Osteoblast (primary cell): Measurements from ENCODE around the gene KCNA3. TPM values are rescaled to one million over a fixed set of nuclear protein-coding genes. Genes with fewer than 3 reads are reported as not detected.

Experiments used
- DNase-seq: peaks from one replicate; pipeline ENCODE4 v3.0.0; 2011; ENCODE audit warnings: low spot score, mixed read lengths; ENCODE audit not compliant: insufficient read length; ENCODE audit errors: missing footprints
- H2AFZ ChIP-seq: 2 replicates; pipeline ENCODE4 v1.6.0; 2011; ENCODE audit warnings: mild to moderate bottlenecking, low read length
- H3K27ac ChIP-seq: 2 replicates; pipeline ENCODE4 v1.5.1; 2011; ENCODE audit warnings: mild to moderate bottlenecking, low read depth, low read length, moderate library complexity
- H3K27me3 ChIP-seq: 2 replicates; pipeline ENCODE4 v1.6.0; 2012; ENCODE audit warnings: mild to moderate bottlenecking, control low read depth, inconsistent platforms, low read length, moderate library complexity; ENCODE audit not compliant: insufficient read depth
- H3K36me3 ChIP-seq: 2 replicates; pipeline ENCODE4 v1.5.1; 2011; ENCODE audit warnings: mild to moderate bottlenecking, low read length, control low read depth, moderate library complexity; ENCODE audit not compliant: insufficient read depth
- H3K4me1 ChIP-seq: 2 replicates; pipeline ENCODE4 v1.5.1; 2011; ENCODE audit warnings: mild to moderate bottlenecking, low read length, control low read depth, moderate library complexity; ENCODE audit not compliant: insufficient read depth
- H3K4me2 ChIP-seq: 2 replicates; pipeline ENCODE4 v1.6.0; 2011; ENCODE audit warnings: mild to moderate bottlenecking, low read length; ENCODE audit not compliant: insufficient read depth
- H3K4me3 ChIP-seq: fragments of 200-600 bp; sonication (generic); 3 replicates; pipeline ENCODE4 v1.5.1; 2012; ENCODE audit warnings: mild to moderate bottlenecking, low read length, inconsistent platforms; ENCODE audit not compliant: insufficient read depth
- H3K79me2 ChIP-seq: 2 replicates; pipeline ENCODE4 v1.6.0; 2012; ENCODE audit warnings: mild to moderate bottlenecking, low read length, control low read depth, inconsistent platforms; ENCODE audit not compliant: insufficient read depth
- H3K9me3 ChIP-seq: 2 replicates; pipeline ENCODE4 v1.5.1; 2011; ENCODE audit warnings: low read depth, low read length, control low read depth
- H4K20me1 ChIP-seq: 2 replicates; pipeline ENCODE4 v1.6.0; 2012; ENCODE audit warnings: mild to moderate bottlenecking, low read length, control low read depth; ENCODE audit not compliant: insufficient read depth
- total RNA-seq: library from RNA; depleted of rRNA; stranded (reverse); fragments of >200 nt; gene quantifications from 2 replicates; pipeline ENCODE4 v1.2.3, GENCODE V29; 2012
- TF ChIP-seq, protein P1 (sequence below): IDR thresholded peaks from 2 replicates; pipeline ENCODE4 v1.5.1; 2011; ENCODE audit warnings: mild to moderate bottlenecking, low read depth, low read length, moderate library complexity; ENCODE audit errors: extremely low read depth

Gene KCNA3
- total RNA-seq, 1 donor: not detected

DNA sequence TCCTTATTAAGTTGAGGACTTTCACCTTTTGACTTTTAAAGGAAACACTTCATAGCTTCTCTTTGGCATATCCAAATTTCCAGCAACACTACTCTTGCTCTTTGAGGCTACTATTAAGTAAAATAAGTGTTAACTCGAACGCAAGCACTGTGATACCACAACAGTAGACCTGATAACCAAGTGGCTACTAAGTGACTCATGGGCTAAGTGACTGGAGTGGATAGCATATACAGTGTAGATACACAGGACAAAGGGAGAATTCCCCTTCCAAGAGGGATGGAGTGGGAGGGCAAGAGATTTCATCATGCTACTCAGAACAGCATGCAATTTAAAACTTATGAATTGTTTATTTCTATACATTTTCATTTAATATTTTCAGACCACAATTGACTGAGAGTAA lies 9.8 kb upstream of the KCNA3 start:
- TF ChIP-seq, protein P1, sequence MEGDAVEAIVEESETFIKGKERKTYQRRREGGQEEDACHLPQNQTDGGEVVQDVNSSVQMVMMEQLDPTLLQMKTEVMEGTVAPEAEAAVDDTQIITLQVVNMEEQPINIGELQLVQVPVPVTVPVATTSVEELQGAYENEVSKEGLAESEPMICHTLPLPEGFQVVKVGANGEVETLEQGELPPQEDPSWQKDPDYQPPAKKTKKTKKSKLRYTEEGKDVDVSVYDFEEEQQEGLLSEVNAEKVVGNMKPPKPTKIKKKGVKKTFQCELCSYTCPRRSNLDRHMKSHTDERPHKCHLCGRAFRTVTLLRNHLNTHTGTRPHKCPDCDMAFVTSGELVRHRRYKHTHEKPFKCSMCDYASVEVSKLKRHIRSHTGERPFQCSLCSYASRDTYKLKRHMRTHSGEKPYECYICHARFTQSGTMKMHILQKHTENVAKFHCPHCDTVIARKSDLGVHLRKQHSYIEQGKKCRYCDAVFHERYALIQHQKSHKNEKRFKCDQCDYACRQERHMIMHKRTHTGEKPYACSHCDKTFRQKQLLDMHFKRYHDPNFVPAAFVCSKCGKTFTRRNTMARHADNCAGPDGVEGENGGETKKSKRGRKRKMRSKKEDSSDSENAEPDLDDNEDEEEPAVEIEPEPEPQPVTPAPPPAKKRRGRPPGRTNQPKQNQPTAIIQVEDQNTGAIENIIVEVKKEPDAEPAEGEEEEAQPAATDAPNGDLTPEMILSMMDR: no peak
- no peak overlapping the region for H3K27ac ChIP-seq
- H3K36me3 ChIP-seq: no peaks in the 10 kb centered on the region

DNA sequence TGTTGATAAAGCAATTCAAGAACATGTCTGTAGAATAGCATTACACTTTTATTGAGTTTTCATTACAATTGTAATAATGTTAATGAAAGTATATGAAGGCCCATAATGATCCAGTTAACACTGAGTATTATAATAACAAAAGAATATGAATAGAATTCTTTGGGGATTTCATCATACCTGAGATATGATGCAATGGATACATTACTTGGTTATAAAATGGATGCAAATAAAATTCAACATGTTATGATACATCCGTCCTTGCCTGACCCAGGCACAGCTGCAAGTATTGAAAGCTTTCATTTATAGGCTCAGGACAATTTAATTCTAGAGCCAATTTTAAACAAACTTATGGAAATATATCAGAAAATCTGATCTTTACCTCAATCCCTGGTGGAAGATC lies 8.2 kb upstream of the KCNA3 start:
- Histone ChIP-seq H3K4me2 (no peak overlapping the region), H3K27me3 (no peaks in the 10 kb centered on the region), H3K27ac (no peak overlapping the region), H3K9me3 (no peaks in the 10 kb centered on the region), H3K36me3 (no peaks in the 10 kb centered on the region), H3K79me2 (no peaks in the 10 kb centered on the region), H3K4me3 (no peak overlapping the region), H4K20me1 (no peaks in the 10 kb centered on the region), H3K4me1 (no peaks in the 10 kb centered on the region), H2AFZ (no peak overlapping the region)
- DNase-seq: no peak
- TF ChIP-seq, protein P1: no peak

More for the DNA sequence above, 9.8 kb upstream of the KCNA3 start:
- Histone ChIP-seq H3K4me1 (no peaks in the 10 kb centered on the region), H3K79me2 (no peaks in the 10 kb centered on the region), H2AFZ (no peak overlapping the region), H3K9me3 (no peaks in the 10 kb centered on the region), H3K27me3 (no peaks in the 10 kb centered on the region), H4K20me1 (no peaks in the 10 kb centered on the region), H3K4me2 (no peak overlapping the region), H3K4me3 (no peak overlapping the region)
- no peak for DNase-seq

GRCh38 chr1:110680036-110680735 lies 5.4 kb upstream of the KCNA3 start:
- Histone ChIP-seq H2AFZ (no peak overlapping the region), H3K9me3 (no peaks in the 10 kb centered on the region), H3K27me3 (peaks cover 21% of the 10 kb centered on the region), H3K36me3 (no peaks in the 10 kb centered on the region), H3K4me2 (no peak overlapping the region), H3K4me1 (no peaks in the 10 kb centered on the region), H3K79me2 (no peaks in the 10 kb centered on the region), H3K4me3 (no peak overlapping the region), H3K27ac (no peak overlapping the region), H4K20me1 (no peaks in the 10 kb centered on the region)
- no peak for DNase-seq
- TF ChIP-seq, protein P1: no peak

- Histone ChIP-seq H3K4me3 (no peak overlapping the region), H3K4me2 (no peak overlapping the region), H2AFZ (no peak overlapping the region), H4K20me1 (no peaks in the 10 kb centered on the region), H3K9me3 (no peaks in the 10 kb centered on the region), H3K79me2 (no peaks in the 10 kb centered on the region), H3K36me3 (no peaks in the 10 kb centered on the region), H3K4me1 (no peaks in the 10 kb centered on the region), H3K27ac (no peak overlapping the region), H3K27me3 (peaks cover 48% of the 10 kb centered on the region)
- DNase-seq: no peak
- TF ChIP-seq, protein P1: no peak
Measured at GRCh38 chr1:110677526-110677925, 2.8 kb upstream of the KCNA3 start.
